GM18861 (cell line): ENCODE measurements around the gene GLB1L2.
"Not testable (repeated sequence)": the region's sequence is repeated elsewhere in the genome, so short reads cannot be mapped to it uniquely, and the experiment has no call there.

Experiments used
- ATAC-seq: cut with Tn5 transposase; IDR thresholded peaks from one replicate; pipeline ENCODE4 v1.9.1; 2021; ENCODE audit not compliant: unreplicated experiment

GLB1L2 gene

DNA sequence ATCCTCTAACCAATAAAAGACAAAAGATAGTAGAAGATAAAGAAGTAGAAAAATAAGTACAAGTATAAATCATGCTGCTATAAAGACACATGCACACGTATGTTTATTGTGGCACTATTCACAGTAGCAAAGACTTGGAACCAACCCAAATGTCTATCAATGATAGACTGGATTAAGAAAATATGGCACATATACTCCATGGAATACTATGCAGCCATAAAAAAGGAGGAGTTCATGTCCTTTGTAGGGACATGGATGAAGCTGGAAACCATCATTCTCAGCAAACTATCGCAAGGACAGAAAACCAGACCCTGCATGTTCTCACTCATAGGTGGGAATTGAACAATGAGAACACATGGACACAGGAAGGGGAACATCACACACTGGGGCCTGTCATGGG is 10.4 kb upstream of the GLB1L2 start:
- ATAC-seq: not testable (repeated sequence)

DNA sequence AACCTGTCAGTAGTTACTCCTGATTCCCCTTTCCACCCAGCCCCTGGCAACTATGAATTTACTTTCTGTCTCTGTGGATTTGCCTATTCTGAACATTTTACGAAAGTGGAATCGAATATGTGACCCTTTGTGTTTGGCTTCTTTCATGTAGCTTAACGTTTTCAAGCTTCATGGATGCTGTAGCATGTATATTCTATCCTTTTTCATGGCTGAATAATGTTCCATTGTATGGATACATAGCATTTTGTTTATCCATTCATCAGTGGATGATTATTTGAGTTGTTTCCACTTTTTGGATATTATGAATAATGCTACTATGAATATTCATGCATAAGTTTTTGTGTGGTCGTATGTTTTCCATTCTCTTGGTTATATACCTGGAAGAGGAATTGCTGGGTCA is 9.2 kb upstream of the GLB1L2 start:
- no peak for ATAC-seq

DNA sequence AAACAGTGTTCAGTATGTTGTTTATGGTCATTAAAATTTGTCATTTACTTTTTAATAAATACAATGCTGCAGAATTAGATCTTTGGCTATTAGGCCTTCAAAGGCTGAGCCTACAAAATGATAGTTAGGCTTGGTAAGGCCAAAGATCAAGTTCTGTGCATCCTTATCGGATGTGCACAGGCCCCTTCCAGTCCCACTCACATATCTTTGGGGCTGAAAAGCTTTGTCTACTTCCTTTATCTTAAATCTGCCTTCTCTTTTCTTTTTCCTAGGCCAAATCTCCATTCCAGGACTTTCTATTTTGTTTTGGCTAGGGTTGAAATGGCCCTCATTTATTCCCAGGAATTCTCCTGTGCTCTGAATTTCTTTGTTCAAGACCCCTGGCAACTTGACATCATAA is 3.4 kb upstream of the GLB1L2 start:
- no peak for ATAC-seq

DNA sequence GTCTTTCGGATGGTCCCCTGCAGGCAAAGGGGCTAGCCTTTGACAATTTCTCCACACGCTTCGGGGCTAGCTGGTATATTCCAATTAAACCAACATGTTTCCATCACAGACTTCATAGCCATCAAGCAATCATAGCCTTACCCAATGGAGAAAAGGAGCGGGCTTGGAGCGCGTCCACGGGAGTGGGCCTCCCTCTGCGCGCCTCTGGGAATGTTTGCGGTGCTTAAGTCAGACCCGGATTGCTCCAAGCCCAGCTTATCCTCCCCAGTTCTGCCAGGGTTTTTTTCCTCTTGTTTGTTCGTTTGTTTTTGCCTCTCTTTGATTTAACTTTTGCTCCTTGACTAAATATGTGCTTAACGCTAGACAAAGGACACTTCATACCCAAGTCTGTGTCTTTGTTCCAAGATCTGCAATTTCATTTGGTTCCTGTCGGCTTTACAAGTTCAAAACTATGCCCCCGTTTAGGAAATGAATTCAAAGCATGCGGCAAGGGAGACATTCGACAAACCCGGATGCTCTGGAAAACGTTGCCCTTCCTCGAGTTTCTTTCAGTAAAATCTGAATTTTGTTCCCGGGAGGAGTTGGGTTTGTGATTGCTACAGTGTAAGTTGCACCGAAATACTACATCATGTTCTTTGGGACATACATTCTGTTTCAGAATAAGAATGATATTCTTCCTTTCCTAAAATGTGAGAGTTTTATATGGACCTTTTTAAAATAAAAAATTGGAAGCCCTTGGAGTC is 1.0 kb upstream of the GLB1L2 start:
- ATAC-seq: no peak

DNA sequence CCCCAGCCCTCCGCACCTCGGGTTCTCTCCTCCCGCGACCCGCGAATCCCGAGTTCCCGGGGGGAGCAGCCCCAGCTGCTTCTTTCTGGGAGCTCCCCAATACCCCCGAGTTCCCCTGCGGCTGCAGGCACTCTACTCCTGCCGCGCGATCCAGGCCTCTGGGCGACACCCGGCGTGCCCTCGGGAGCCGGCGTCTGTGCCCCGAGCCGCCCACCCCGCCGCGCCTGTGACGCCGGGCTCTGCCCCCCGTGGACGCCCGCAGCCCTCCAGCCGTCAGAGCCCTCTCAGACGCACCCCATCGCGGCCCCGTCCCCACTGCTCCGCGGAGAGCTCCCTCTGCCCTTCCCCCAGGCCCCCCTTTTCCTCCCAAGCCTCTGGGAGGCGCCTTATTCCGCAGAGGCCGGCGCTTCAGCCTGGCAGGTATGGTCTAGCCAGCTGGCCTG is 422 bp downstream of the GLB1L2 start:
- ATAC-seq: no peak

DNA sequence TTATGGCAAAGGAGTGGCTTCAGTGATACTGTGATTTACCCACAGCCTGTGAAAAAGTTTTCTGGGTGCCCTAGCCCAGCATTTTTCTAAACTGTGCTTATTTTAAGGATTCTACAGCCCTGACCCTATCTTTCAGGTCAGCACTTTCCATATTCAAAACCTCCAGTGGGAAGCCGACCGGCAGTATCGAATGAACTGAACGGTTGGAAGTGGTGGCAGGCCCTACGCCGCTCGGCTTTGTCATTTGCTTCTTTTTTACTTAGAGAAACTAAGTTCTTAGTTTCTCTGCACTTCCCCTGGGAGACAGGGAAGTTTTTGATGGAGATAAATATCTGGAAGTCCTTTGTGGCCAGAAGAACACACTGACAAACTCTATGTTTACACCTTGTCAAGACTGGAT is 994 bp downstream of the GLB1L2 start:
- ATAC-seq: no peak

DNA sequence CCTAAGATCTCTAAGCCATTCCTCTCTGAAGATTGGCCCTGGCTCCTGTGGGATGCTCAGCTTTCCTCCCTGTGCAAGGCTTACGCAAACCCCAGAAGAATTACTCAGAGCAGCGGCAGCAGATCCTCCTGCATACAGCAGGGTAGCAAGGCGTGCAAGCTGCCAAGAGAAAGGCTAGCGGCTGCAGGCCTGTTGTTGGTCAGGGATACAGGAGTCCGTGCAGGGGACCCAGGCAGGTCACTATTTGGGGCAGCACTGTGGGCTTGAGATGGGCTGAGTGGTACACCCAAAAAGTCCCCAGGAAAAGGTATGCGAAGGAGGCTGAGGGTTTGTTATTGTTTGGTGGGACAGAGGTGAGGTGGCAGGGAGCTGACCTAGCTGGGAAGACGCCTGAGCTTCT is 1.5 kb downstream of the GLB1L2 start:
- no peak for ATAC-seq

DNA sequence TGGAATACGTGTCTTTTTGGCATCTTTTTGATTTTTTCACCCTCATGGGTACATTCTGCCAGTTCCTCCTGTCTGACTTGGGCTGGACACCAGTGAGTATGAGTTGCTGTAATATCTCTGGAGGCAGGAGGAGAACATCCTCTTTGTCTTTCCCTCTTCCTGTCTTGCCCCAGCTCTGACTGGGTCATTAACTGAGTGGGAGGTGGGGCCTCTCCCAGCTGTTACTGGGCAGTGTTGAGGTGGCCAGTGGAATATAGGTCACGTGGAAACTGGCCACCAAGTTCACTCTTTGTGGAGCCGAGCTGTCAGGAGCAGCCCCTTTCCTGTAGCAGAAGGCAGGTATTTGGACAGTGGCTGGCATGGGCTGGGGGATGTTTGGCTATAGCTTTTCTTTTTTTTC is 2.2 kb downstream of the GLB1L2 start:
- no peak for ATAC-seq

DNA sequence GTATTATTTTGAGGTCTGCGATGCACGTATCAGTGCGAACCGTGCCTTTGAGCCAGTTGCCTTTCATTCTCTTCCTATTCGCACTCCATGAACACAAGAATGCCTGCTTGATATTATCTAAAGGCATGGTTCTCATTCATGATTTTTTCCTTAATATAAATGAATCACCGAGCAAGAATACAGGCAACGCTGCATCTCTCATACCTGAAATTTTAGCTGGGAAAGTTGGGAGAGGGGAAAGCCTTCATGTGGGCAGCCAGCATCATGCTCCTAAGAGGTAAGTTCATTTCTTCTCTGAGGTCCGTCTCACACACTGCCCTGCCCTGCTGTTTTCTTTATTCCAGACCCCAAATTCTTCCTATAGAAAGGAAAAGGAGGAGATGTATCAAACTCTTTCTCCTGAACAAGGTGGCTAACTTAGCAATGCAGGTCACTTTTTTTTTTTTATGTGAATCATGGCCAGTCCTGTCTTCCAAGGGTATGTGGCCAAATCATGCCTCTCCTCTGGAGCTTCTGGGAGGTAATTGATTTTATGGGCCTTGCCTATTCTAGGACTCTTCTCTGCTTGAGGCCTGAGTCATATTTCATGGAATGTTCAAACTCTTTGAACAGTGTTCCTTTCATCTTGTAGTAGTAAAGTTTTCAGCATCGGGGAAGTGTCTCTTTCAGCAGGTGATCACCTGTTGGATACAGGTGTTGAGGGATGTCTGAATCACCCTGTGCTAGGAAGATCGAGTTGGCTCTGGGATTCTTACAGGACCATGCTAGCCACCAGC is 3.2 kb downstream of the GLB1L2 start:
- no peak for ATAC-seq

DNA sequence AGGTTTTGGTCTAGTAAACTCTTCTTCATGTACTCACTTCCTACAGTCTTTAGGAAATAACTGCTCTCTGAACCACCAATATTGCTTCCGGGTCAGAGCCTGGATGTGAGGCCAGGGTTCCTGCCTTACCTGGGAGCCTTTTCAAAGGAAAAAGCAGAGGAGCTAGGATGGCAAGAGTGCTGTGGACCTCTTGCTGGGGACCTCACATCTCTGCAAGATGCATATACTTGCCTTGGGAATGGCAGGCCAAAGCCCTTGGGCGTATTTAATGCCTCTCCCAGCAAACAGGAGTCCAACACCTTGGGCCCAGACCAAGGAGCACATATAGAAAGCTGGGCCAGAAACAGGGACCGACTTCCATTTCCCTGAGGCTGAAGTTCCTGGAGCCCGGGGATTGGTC is 5.3 kb downstream of the GLB1L2 start:
- ATAC-seq: no peak

DNA sequence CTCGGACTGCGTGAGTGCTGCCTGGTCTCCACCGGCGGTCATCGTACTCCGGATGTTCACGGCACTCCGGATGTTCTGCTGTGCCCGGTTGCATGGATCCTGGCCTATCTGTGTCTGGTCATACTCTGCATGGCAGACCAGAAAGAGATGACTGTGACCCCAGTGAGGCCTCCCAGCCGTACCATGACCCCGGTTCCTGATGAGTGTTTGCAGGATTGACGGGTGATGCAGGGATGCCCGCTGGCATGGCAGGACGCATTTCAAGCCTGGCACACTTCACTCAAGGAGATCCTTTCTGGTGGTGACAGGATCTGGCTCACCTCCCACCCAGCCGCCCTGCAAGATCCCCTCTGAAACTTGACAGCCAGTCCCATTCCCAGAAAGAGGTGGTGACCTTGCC is 6.3 kb downstream of the GLB1L2 start:
- no peak for ATAC-seq

DNA sequence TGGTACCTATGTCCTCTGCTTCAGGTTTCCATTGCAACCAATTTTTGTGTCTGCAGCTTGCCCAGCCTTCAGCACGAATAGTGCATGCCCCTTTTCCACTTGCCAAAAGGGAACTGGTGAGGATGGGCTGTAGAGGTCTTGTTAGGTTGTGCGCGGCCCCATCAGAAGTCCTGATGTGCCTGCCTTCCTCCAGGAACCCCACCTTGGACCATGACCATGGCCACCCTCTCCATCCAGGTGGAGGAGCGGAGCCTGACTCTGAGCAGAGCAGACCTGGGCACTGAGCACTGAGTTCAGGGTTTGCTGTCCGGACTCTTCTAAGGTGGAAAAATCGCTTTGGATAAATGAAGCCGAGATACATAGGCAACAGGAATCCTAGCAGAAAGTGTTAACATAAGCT is 6.9 kb downstream of the GLB1L2 start:
- no peak for ATAC-seq

DNA sequence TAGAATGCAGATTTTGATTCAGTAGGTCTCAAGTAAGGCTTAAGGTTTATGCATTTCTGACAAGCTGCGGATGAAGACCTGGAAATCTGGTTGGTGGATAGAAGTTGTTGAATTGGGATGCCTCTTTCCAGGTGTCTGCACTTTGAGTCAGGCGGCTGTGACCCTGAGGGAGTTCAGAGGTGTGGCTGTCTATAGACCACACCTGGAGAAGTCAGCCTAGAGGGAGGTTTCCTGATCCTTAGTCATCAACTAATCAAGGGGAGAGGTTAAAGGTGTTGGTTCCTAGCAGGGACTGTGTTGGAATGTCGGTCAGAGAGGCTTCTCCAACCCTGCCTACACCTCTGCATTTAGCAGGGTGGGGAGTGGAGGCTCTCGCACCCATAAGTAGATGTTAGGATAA is 8.0 kb downstream of the GLB1L2 start:
- no peak for ATAC-seq

DNA sequence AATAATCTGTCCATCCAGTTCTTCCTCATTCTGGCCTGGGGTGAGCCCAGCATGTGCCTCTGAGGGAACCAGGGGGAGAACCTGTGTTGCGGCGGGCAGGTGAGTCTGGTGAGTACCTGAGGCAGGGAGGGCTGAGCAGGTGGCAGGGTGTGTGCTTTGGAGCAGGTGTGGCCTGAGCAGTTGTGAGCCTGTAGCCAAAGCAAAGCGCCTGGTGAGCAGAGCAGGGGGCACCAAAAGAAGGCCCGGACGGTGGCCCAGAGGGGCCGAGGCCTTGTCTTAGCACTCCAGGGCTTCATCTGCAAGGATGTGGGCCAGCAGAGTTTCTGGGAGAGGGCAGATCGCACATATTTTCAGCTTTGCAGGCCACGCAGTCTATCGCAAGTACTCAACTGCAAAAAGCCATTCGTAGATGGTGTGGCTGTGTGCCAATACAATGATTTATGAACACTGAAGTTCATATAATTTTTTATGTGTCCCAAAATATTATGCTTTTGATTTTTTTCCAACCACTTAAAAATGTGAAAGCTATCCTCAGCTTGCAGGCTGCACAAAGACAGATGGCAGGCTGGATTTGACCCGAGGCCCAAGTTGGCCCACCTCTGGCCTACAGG is 8.7 kb downstream of the GLB1L2 start:
- ATAC-seq: no peak

DNA sequence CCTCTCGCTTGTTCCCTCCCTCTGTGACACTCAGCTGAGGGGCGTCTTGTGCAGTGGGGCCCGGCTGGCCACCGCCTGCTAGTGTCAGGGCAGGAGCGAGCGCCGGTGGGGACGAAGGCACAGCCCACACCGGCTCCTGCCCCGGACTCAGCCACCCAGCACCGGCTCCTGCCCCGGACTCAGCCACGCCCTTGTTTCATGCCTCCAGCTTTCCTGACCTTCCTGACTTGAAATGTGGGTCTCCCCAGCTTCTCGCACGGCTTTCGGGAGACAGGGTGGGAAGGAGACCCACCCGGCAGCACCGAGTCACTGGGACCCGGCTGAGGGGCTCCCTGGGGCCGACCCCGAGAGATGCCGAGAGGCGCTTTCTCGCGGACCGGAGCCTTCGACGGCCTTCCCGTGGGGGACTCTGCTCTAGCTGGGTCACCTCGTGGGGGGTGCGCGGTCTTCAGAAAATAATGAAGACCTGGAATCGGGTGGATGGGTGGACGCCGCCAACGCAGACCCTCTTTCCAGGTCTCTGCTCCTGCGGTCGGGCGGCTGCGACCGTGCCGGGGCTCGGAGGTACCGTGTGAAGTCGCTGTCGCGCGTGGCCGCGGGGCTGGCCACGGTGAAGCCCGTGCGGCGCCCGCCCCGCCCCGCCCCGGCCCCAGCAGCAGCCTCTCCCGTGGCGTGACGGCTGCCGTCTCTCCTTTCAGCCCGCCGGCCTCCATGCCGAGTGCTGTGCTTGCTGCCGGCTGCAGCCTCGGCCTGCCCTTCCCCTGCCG is 10.2 kb downstream of the GLB1L2 start:
- ATAC-seq: no peak

DNA sequence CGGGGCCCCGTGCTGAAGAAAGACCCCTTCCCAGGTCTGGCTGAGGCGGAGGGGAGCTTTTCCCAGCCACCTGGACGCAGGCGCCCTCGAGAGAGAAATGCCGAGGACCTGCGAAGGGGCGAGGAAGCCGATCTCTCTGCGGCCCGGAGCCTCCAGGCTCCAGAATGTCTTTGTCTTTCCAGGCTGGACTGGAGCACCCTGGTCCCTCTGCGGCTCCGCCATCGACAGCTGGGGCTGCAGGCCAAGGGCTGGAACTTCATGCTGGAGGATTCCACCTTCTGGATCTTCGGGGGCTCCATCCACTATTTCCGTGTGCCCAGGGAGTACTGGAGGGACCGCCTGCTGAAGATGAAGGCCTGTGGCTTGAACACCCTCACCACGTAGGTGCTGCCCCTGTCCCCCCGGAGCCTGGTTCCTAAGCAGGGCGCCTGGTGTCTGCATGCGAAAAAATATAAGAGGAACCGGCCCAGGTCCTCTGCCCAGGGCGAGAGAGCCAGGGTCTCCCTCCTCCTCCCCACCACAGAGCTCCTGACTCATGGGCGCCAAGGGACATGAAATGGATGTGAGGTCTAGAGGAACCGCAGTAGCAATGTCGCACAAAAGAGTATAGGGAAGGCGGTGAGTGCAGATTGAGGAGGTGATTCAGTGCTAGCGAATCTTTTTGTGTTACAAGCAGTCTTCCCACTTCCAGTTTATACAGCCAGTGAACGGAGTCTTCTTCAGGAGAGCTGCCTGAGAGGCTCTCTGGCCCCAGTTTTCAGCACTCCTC is 11.0 kb downstream of the GLB1L2 start:
- no peak for ATAC-seq

DNA sequence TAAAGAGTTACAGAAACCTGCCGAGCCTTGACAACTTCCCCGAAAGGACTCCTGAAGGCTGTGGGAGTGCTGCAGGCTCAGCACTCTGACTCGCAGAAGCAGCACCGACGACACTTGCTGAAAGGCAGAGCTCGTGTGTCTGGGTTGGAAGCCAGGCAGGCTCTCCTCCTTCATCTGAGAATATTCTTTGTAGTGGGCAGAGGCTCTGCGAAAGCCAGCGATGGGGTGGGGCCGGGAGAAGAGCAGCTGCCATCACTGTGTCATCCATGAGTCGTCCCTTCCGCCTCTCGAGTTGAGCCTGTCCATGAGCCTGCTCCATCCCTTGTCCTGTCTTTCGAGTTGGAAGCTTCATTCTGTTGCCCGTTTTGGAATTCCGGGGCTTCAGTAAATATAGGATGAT is 11.9 kb downstream of the GLB1L2 start:
- no peak for ATAC-seq

DNA sequence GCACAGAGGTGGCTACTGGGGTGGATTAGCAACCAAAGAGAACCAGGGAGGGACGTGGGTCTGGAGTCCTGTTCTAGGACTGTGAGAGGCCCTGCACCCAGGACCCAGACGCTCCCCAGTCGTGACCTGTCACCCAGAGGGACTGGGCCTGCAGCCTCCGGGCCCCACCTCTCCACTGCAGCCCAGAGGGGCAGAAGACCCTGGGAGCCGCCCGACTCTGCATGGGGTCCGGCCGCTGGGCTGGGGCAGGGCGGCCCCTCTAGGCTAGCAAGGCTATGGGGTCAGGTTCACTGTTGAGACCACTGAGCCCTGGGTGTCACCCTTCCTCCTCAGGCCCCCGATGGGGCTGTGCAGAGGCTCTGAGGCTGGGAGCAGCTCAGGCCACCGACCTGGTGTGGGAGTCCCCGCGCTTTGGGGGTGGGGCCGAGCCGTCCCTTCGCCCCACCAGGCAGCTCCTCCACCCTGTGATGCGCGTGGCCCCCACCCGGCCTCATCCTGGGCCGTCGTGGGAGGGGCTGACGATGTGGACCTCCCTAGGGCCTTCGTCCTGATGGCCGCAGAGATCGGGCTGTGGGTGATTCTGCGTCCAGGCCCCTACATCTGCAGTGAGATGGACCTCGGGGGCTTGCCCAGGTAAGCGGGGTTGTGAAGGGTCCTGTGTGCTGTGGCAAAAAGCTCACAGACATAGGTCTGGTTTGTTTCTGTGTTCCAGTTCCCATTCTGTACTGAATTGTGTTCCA is 12.9 kb downstream of the GLB1L2 start:
- not testable (repeated sequence) for ATAC-seq

DNA sequence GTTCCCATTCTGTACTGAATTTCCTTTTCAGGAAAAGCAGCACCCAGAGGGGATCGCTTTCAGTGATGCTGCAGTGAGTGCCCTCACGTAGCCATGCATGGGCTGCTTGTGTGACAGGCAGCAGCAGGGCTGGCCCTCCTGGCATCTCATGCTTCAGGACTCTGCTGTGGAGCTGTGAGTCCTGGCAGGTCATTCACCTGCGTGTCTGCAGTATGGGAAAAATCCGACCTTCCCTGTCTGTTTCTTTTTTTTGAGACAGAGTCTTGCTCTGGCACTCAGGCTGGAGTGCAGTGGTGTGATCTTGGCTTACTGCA is 13.4 kb downstream of the GLB1L2 start:
- no peak for ATAC-seq
